ENCODE measurements around the gene PPP6R2.
"Not testable (repeated sequence)": the region's sequence is repeated elsewhere in the genome, so short reads cannot be mapped to it uniquely, and the experiment has no call there.

The PPP6R2 gene

GRCh38 chr22:50318698-50319411 is 24.3 kb upstream of the PPP6R2 start:
- DNase-seq = no peak

GRCh38 chr22:50319503-50319951 is 23.6 kb upstream of the PPP6R2 start:
- no peak for DNase-seq

- no peak for DNase-seq
These were observed 23.0 kb upstream of the PPP6R2 start for GRCh38 chr22:50320116-50320515.

GRCh38 chr22:50320671-50321325 is 22.3 kb upstream of the PPP6R2 start:
- DNase-seq = no peak

GRCh38 chr22:50322382-50323104 is 20.6 kb upstream of the PPP6R2 start:
- DNase-seq = not testable (repeated sequence)

- no peak for DNase-seq
These were observed 19.2 kb upstream of the PPP6R2 start for GRCh38 chr22:50323900-50324299.

GRCh38 chr22:50325444-50326224 is 17.5 kb upstream of the PPP6R2 start:
- peak in 2 of 3 experiments; percentile 3 to 40 for DNase-seq

- DNase-seq = peak; percentile 8 to 55 (median 44)
These were observed 16.7 kb upstream of the PPP6R2 start for GRCh38 chr22:50326225-50326955.

- DNase-seq = peak; percentile 57 to 84 (median 82)
These were observed 16.0 kb upstream of the PPP6R2 start, which contains the start of gene DENND6B for GRCh38 chr22:50326956-50327710. Gene DENND6B (minus strand): TSS chr22:50327012. CDS start chr22:50326988, 24 bp downstream.

GRCh38 chr22:50327711-50328019 is 15.5 kb upstream of the PPP6R2 start:
- DNase-seq = no peak

GRCh38 chr22:50329236-50329635 is 13.9 kb upstream of the PPP6R2 start:
- DNase-seq = no peak

- not testable (repeated sequence) for DNase-seq
These were observed 8.7 kb upstream of the PPP6R2 start for GRCh38 chr22:50334433-50334832.

- DNase-seq = no peak
These were observed 5.7 kb upstream of the PPP6R2 start for GRCh38 chr22:50337262-50338041.

GRCh38 chr22:50338042-50338573 is 5.0 kb upstream of the PPP6R2 start:
- no peak for DNase-seq

- DNase-seq = no peak
These were observed 4.2 kb upstream of the PPP6R2 start for GRCh38 chr22:50338860-50339462.

GRCh38 chr22:50339945-50340879 is 2.9 kb upstream of the PPP6R2 start:
- DNase-seq = peak in 1 of 3 experiments; percentile 1

GRCh38 chr22:50341977-50342650 is 1.0 kb upstream of the PPP6R2 start:
- peak; percentile 53 to 88 (median 73) for DNase-seq

GRCh38 chr22:50343541-50343935 is 411 bp downstream of the PPP6R2 start:
- no peak for DNase-seq

Data from NCI-H1417 (cell line).